Spinal cord (tissue), 10 donors: ENCODE measurements around the gene TMEM121. TPM values are rescaled to one million over a fixed set of nuclear protein-coding genes. Genes with fewer than 3 reads are reported as not detected.

Source experiments
- DNase-seq, 6 donors: peaks; one replicate each; pipeline versions ENCODE4 v3.0.0 to v3.0.0-alpha.2; 2013 to 2015; ENCODE audit warnings: low spot score in 6 of 6, low read depth in 4 of 6
- H3K27ac ChIP-seq: one replicate; pipeline ENCODE4 v1.5.1; 2013; ENCODE audit warnings: low read depth, low read length, control low read depth
- H3K27me3 ChIP-seq: one replicate; pipeline ENCODE4 v1.6.1; 2013; ENCODE audit warnings: low read length; ENCODE audit not compliant: control insufficient read depth, insufficient read depth
- H3K36me3 ChIP-seq: one replicate; pipeline ENCODE4 v1.6.1; 2013; ENCODE audit warnings: low read length; ENCODE audit not compliant: control insufficient read depth, insufficient read depth
- H3K4me1 ChIP-seq: one replicate; pipeline ENCODE4 v1.6.1; 2013; ENCODE audit warnings: low read length; ENCODE audit not compliant: control insufficient read depth, insufficient read depth
- H3K4me3 ChIP-seq: one replicate; pipeline ENCODE4 v1.5.1; 2013; ENCODE audit warnings: low read depth, low read length, control low read depth
- H3K9me3 ChIP-seq: one replicate; pipeline ENCODE4 v1.6.1; 2013; ENCODE audit warnings: low read length; ENCODE audit not compliant: control insufficient read depth, insufficient read depth
- WGBS: methylation state at CpG from one replicate; pipeline ENCODE4 v1.1.5; 2013; ENCODE audit warnings: missing lambda C conversion rate; ENCODE audit not compliant: insufficient coverage; 5-methylcytosine and 5-hydroxymethylcytosine counted together
- polyA plus RNA-seq, 2 donors: library from polyadenylated mRNA; unstranded; fragments of 120-200 nt; gene quantifications; one replicate each; pipeline ENCODE4 v1.2.1, GENCODE V29; 2013; ENCODE audit not compliant: insufficient read length in 2 of 2
- total RNA-seq, 2 donors: library from RNA; depleted of rRNA in 1 of 2; stranded (reverse); fragments of 120-200 nt in 1 of 2; fragments of >200 nt in 1 of 2; gene quantifications; one replicate each; pipeline versions ENCODE4 v1.2.3 to v1.2.4, GENCODE V29; 2013 to 2014
- donor health status: healthy.

Gene TMEM121
- total and polyA plus RNA-seq, 4 donors = 11.7 to 27.1 (median 18.1) TPM

- no peak for DNase-seq
- Histone ChIP-seq H3K27ac (no peak overlapping the region), H3K4me1 (peaks cover 89% of the 10 kb centered on the region), H3K4me3 (peak overlapping the region; percentile 24), H3K9me3 (no peaks in the 10 kb centered on the region), H3K27me3 (peaks cover 32% of the 10 kb centered on the region), H3K36me3 (peaks cover 27% of the 10 kb centered on the region)
- WGBS = 4% methylated on average over 43 of the region's 48 CpGs
Measured at GRCh38 chr14:105487449-105487985, 38.9 kb upstream of the TMEM121 start.

- DNase-seq = no peak
- H3K4me1 ChIP-seq = peaks cover 84% of the 10 kb centered on the region
- WGBS = 62% methylated on average over 25 of the region's 26 CpGs
- H3K36me3 ChIP-seq = peaks cover 27% of the 10 kb centered on the region
- H3K4me3 ChIP-seq = peak overlapping the region; percentile 9
- no peak overlapping the region for H3K27ac ChIP-seq
- no peaks in the 10 kb centered on the region for H3K9me3 ChIP-seq
- peaks cover 32% of the 10 kb centered on the region for H3K27me3 ChIP-seq
Measured at GRCh38 chr14:105487986-105488777, 38.2 kb upstream of the TMEM121 start.

GRCh38 chr14:105488781-105489541, 37.4 kb upstream of the TMEM121 start:
- 58% methylated on average over 16 of the region's 20 CpGs for WGBS
- Histone ChIP-seq H3K27ac (peak overlapping the region; percentile 90), H3K4me1 (peaks cover 76% of the 10 kb centered on the region), H3K4me3 (peak overlapping the region; percentile 51), H3K36me3 (peaks cover 26% of the 10 kb centered on the region), H3K9me3 (no peaks in the 10 kb centered on the region), H3K27me3 (peaks cover 32% of the 10 kb centered on the region)
- no peak for DNase-seq

- 1% methylated on average over 36 of the region's 44 CpGs for whole genome bisulfite sequencing
- H3K27ac ChIP-seq = peak overlapping the region; percentile 90
- peaks cover 69% of the 10 kb centered on the region for H3K4me1 ChIP-seq
- peak in 5 of 6 donors; percentile 68 to 97 (median 81) for DNase-seq
- H3K27me3 ChIP-seq = peaks cover 32% of the 10 kb centered on the region
- peak overlapping the region; percentile 51 for H3K4me3 ChIP-seq
- H3K9me3 ChIP-seq = no peaks in the 10 kb centered on the region
- H3K36me3 ChIP-seq = peaks cover 28% of the 10 kb centered on the region
Measured at GRCh38 chr14:105489542-105490266, 36.7 kb upstream of the TMEM121 start.

- H3K36me3 ChIP-seq = peaks cover 31% of the 10 kb centered on the region
- DNase-seq = no peak
- 0% methylated on average over 33 of the region's 33 CpGs for WGBS
- H3K9me3 ChIP-seq = no peaks in the 10 kb centered on the region
- H3K4me3 ChIP-seq = peak overlapping the region; percentile 51
- H3K27ac ChIP-seq = peak overlapping the region; percentile 90
- H3K27me3 ChIP-seq = peaks cover 30% of the 10 kb centered on the region
- H3K4me1 ChIP-seq = peaks cover 64% of the 10 kb centered on the region
Measured at GRCh38 chr14:105490267-105490571, 36.2 kb upstream of the TMEM121 start.

- Histone ChIP-seq H3K27me3 (peaks cover 26% of the 10 kb centered on the region), H3K36me3 (peaks cover 37% of the 10 kb centered on the region), H3K9me3 (no peaks in the 10 kb centered on the region), H3K4me3 (peak within 1 kb of the TSS; percentile 51), H3K4me1 (peaks cover 59% of the 10 kb centered on the region), H3K27ac (peak within 1 kb of the TSS; percentile 90)
- under 1% methylated on average over 94 of the region's 94 CpGs for WGBS
- DNase-seq = peak; percentile 98 to 100 (median 99)
Measured at GRCh38 chr14:105490572-105491365, 35.6 kb upstream of the TMEM121 start, which contains the start of gene TEDC1. Gene TEDC1 (plus strand): TSS chr14:105491246. CDS start chr14:105491376, 130 bp downstream.

- Histone ChIP-seq H3K27me3 (peaks cover 19% of the 10 kb centered on the region), H3K4me3 (peak overlapping the region; percentile 38), H3K4me1 (peaks cover 52% of the 10 kb centered on the region), H3K27ac (no peak overlapping the region), H3K36me3 (peaks cover 43% of the 10 kb centered on the region), H3K9me3 (no peaks in the 10 kb centered on the region)
- peak in 1 of 6 donors; percentile 55 for DNase-seq
- under 1% methylated on average over 53 of the region's 53 CpGs for WGBS
Measured at GRCh38 chr14:105491366-105491973, 34.9 kb upstream of the TMEM121 start.

GRCh38 chr14:105492031-105492970, 34.1 kb upstream of the TMEM121 start:
- 90% methylated on average over 21 of the region's 24 CpGs for WGBS
- H3K36me3 ChIP-seq = peaks cover 51% of the 10 kb centered on the region
- H3K9me3 ChIP-seq = no peaks in the 10 kb centered on the region
- H3K27me3 ChIP-seq = peaks cover 12% of the 10 kb centered on the region
- H3K4me3 ChIP-seq = peak overlapping the region; percentile 16
- peaks cover 44% of the 10 kb centered on the region for H3K4me1 ChIP-seq
- no peak for DNase-seq
- H3K27ac ChIP-seq = no peak overlapping the region
